Epithelial cell of esophagus (primary cell): Measurements from ENCODE around the gene ACTL6A.

Experiments used
- DNase-seq: peaks from one replicate; pipeline ENCODE4 v3.0.0; 2010; ENCODE audit warnings: low read depth
- H3K4me3 ChIP-seq: 2 replicates; pipeline ENCODE4 v1.5.1; 2011; ENCODE audit warnings: mild to moderate bottlenecking, low read length, control low read depth
- TF ChIP-seq, protein P1 (sequence below): IDR thresholded peaks from 2 replicates; pipeline ENCODE4 v1.5.1; 2011; ENCODE audit warnings: low read depth, mild to moderate bottlenecking, low read length, control low read depth, inconsistent platforms; ENCODE audit not compliant: insufficient read depth; ENCODE audit errors: missing control alignments

ACTL6A gene

GRCh38 chr3:179589143-179589542, 26.4 kb downstream of the ACTL6A start:
- no peak overlapping the region for H3K4me3 ChIP-seq
- TF ChIP-seq, protein P1, sequence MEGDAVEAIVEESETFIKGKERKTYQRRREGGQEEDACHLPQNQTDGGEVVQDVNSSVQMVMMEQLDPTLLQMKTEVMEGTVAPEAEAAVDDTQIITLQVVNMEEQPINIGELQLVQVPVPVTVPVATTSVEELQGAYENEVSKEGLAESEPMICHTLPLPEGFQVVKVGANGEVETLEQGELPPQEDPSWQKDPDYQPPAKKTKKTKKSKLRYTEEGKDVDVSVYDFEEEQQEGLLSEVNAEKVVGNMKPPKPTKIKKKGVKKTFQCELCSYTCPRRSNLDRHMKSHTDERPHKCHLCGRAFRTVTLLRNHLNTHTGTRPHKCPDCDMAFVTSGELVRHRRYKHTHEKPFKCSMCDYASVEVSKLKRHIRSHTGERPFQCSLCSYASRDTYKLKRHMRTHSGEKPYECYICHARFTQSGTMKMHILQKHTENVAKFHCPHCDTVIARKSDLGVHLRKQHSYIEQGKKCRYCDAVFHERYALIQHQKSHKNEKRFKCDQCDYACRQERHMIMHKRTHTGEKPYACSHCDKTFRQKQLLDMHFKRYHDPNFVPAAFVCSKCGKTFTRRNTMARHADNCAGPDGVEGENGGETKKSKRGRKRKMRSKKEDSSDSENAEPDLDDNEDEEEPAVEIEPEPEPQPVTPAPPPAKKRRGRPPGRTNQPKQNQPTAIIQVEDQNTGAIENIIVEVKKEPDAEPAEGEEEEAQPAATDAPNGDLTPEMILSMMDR, result no peak
- DNase-seq, result no peak

DNA sequence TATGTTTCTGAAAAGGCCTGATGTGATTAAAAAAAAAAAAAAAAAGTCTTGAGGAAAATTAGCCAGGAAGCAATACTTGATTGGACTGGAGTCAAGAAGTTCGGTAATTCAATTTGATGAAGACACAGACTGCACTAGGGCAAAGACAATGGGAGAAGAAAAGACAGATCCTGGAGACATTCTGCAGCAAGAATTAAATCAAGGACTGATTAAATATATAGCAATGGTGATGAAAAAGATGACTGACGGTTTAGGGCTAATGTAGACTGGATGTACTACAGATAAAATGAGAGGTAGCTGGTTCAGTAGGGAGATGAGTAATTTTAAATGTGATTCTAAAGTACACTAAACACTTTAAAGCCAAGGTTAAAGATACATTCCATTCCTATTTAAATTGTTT, 27.9 kb downstream of the ACTL6A start:
- no peak for DNase-seq
- H3K4me3 ChIP-seq, result no peak overlapping the region
- TF ChIP-seq, protein P1, result no peak

DNA sequence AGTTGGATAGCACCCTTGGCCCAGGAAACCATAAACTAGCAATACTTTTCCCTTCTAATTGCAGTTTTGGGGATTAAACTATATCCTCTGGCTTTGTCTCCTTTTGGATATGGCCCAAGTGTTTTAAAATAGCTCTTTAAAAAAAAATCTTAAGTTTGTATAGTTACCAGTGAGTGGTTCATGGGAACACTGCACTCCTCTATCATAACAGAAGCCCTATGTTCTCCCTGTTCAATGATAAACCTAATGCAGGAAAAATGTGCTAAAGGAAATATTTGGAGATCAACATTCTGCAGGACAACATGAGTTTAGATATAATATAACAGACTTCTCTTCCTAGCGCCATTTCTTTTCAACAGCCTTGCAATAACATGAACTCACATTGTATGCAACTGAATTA, 28.6 kb downstream of the ACTL6A start:
- no peak overlapping the region for H3K4me3 ChIP-seq
- DNase-seq, result no peak
- TF ChIP-seq, protein P1, result no peak

- TF ChIP-seq, protein P1, result no peak
- DNase-seq, result no peak
- no peak overlapping the region for H3K4me3 ChIP-seq
Measured at GRCh38 chr3:179599531-179599930, 36.8 kb downstream of the ACTL6A start.

DNA sequence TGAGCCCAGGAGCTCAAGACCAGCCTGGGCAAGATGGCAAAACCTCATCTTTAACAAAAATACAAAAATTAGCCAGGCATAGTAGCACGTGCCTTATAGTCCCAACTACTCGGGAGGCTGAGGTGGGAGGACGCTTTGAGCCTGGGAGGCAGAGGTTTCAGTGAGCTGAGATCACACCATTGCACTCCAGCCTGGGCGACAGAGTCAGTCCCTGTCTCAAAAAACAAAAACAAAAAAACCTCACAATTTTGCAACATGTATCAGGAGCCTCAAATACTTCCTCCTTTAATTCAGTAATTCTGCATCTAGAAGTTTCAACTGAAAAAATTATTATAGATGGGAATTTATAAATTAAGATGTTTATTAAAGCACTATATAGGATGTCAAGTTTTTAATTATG, 40.6 kb downstream of the ACTL6A start:
- H3K4me3 ChIP-seq, result peak overlapping the region; percentile 99
- no peak for DNase-seq
- TF ChIP-seq, protein P1, result no peak

GRCh38 chr3:179603831-179604230, 41.1 kb downstream of the ACTL6A start:
- peak overlapping the region; percentile 99 for H3K4me3 ChIP-seq
- TF ChIP-seq, protein P1, result no peak
- no peak for DNase-seq

- peak within 1 kb of the TSS; percentile 99 for H3K4me3 ChIP-seq
- TF ChIP-seq, protein P1, result no peak
- peak; percentile 98 for DNase-seq
Measured at GRCh38 chr3:179604321-179605078, 41.8 kb downstream of the ACTL6A start, which contains the start of the genes MRPL47 and NDUFB5. TSS of gene MRPL47 (minus strand) at chr3:179604638. CDS start at chr3:179604624, 14 bp downstream. TSS of gene NDUFB5 (plus strand) at chr3:179604794. CDS start at chr3:179604816, 22 bp downstream.
